Hepatocyte (in vitro differentiated cells): ENCODE results near the gene TENM4. TPM values are rescaled to one million over a fixed set of nuclear protein-coding genes. Genes with fewer than 3 reads are reported as not detected.

ENCODE experiments used
- DNase-seq: peaks from one replicate; pipeline ENCODE4 v3.0.0-alpha.2; 2016; ENCODE audit warnings: low spot score
- H2AFZ ChIP-seq: fragments of 200-600 bp; sonication (generic); 2 replicates; pipeline ENCODE4 v1.6.0; 2016; ENCODE audit warnings: antibody characterized with exemption, mild to moderate bottlenecking
- H3K27ac ChIP-seq: fragments of 200-600 bp; sonication (generic); 2 replicates; pipeline ENCODE4 v1.5.1; 2016; ENCODE audit warnings: mild to moderate bottlenecking
- H3K27me3 ChIP-seq: fragments of 200-600 bp; sonication (generic); 2 replicates; pipeline ENCODE4 v1.6.1; 2016
- H3K36me3 ChIP-seq: fragments of 200-600 bp; sonication (generic); replicated peaks from 2 replicates; pipeline ENCODE4 v1.5.1; 2016; ENCODE audit warnings: low read depth; ENCODE audit not compliant: insufficient read depth
- H3K4me1 ChIP-seq: fragments of 200-600 bp; sonication (generic); 2 replicates; pipeline ENCODE4 v1.5.1; 2016; ENCODE audit warnings: mild to moderate bottlenecking, moderate library complexity; ENCODE audit not compliant: insufficient read depth
- H3K4me2 ChIP-seq: fragments of 200-600 bp; sonication (generic); 2 replicates; pipeline ENCODE4 v1.6.0; 2016
- H3K4me3 ChIP-seq: fragments of 200-600 bp; sonication (generic); 2 replicates; pipeline ENCODE4 v1.5.1; 2016; ENCODE audit warnings: mild to moderate bottlenecking
- H3K79me2 ChIP-seq: fragments of 200-600 bp; sonication (generic); 2 replicates; pipeline ENCODE4 v1.6.0; 2017; ENCODE audit warnings: mild to moderate bottlenecking
- H3K9me2 ChIP-seq: fragments of 200-600 bp; sonication (generic); replicated peaks from 2 replicates; pipeline ENCODE4 v1.6.0; 2017; ENCODE audit warnings: mild to moderate bottlenecking; ENCODE audit not compliant: insufficient read depth
- H3K9me3 ChIP-seq: fragments of 200-600 bp; sonication (generic); 2 replicates; pipeline ENCODE4 v1.5.1; 2016; ENCODE audit warnings: low read depth, mild to moderate bottlenecking
- H4K20me1 ChIP-seq: fragments of 200-600 bp; sonication (generic); 2 replicates; pipeline ENCODE4 v1.6.0; 2016; ENCODE audit warnings: mild to moderate bottlenecking; ENCODE audit not compliant: insufficient read depth, poor library complexity, severe bottlenecking
- CTCF ChIP-seq: fragments of 200-600 bp; sonication (generic); IDR thresholded peaks from 2 replicates; pipeline ENCODE4 v1.5.1; 2016; ENCODE audit warnings: antibody characterized with exemption, mild to moderate bottlenecking; ENCODE audit not compliant: poor library complexity
- EZH2 ChIP-seq: fragments of 200-600 bp; sonication (generic); IDR thresholded peaks from 2 replicates; pipeline ENCODE4 v1.6.1; 2016; ENCODE audit warnings: antibody characterized with exemption, mild to moderate bottlenecking, borderline replicate concordance
- EZH2phosphoT487 ChIP-seq: fragments of 200-600 bp; sonication (generic); IDR thresholded peaks from one replicate; pipeline ENCODE4 v1.6.1; 2018; ENCODE audit warnings: antibody characterized with exemption, mild to moderate bottlenecking, low read depth, moderate library complexity; ENCODE audit not compliant: unreplicated experiment, severe bottlenecking
- WGBS: methylation state at CpG from one replicate; pipeline ENCODE4 v1.1.6; 2016; ENCODE audit warnings: low lambda C conversion rate; ENCODE audit errors: missing lambda C conversion rate; 5-methylcytosine and 5-hydroxymethylcytosine counted together
- polyA plus RNA-seq: library from polyadenylated mRNA; unstranded; fragments of >200 nt; fragmentation: Nextera tagmentation; extraction: Ambion mirVana; gene quantifications from 2 replicates; pipeline ENCODE4 v1.2.1, GENCODE V29; 2016
- total RNA-seq: library from RNA; depleted of rRNA; stranded (reverse); fragments of >200 nt; gene quantifications from 2 replicates; pipeline ENCODE4 v1.2.3, GENCODE V29; 2014

The TENM4 gene
- total and polyA plus RNA-seq, 2 experiments from 2014 or later: 18.4 to 18.7 TPM

DNA sequence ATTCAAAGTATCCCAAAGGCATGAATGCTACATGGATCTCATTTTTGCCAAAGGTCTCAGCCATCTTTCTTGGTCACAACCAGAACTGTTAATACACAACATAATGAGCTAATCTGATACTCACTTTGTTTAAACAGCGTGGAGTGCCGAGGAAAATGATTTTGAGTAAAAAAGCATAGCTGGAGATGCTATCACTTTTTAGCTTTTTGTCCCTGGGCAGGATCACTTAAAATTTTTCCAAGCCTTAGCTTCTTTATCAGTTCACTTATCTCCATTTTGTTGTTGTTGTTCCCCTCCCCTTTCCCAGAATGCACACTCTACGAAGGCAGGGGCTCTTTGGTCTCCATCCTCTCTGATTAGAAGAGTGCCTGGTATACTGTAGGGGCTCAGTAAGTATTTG, 636.8 kb downstream of the TENM4 start:
- TF ChIP-seq EZH2phosphoT487: no peak
- TF ChIP-seq CTCF: no peak
- TF ChIP-seq EZH2: no peak
- Histone ChIP-seq H3K27ac (no peak overlapping the region), H3K4me1 (peaks cover 38% of the 10 kb centered on the region), H2AFZ (no peak overlapping the region), H3K9me2 (no peaks in the 10 kb centered on the region), H4K20me1 (no peaks in the 10 kb centered on the region), H3K36me3 (no peaks in the 10 kb centered on the region), H3K27me3 (no peaks in the 10 kb centered on the region), H3K9me3 (no peaks in the 10 kb centered on the region), H3K4me2 (no peak overlapping the region), H3K79me2 (no peaks in the 10 kb centered on the region), H3K4me3 (no peak overlapping the region)
- DNase-seq: no peak
- 73% methylated on average over 3 of the region's 3 CpGs for WGBS

GRCh38 chr11:78802058-78802761, 638.6 kb downstream of the TENM4 start:
- Histone ChIP-seq H3K27me3 (no peaks in the 10 kb centered on the region), H3K79me2 (no peaks in the 10 kb centered on the region), H3K27ac (peak overlapping the region; percentile 81), H3K9me2 (no peaks in the 10 kb centered on the region), H2AFZ (no peak overlapping the region), H3K36me3 (no peaks in the 10 kb centered on the region), H3K4me3 (no peak overlapping the region), H3K9me3 (no peaks in the 10 kb centered on the region), H3K4me1 (peaks cover 36% of the 10 kb centered on the region), H4K20me1 (no peaks in the 10 kb centered on the region), H3K4me2 (peak overlapping the region; percentile 7)
- WGBS: 55% methylated on average over 11 of the region's 11 CpGs
- TF ChIP-seq CTCF (no peak), EZH2 (no peak), EZH2phosphoT487 (no peak)
- peak; percentile 28 for DNase-seq

GRCh38 chr11:78801161-78801884, 639.5 kb downstream of the TENM4 start:
- peaks cover 36% of the 10 kb centered on the region for H3K4me1 ChIP-seq
- H3K4me3 ChIP-seq: no peak overlapping the region
- H3K36me3 ChIP-seq: no peaks in the 10 kb centered on the region
- H3K27ac ChIP-seq: peak overlapping the region; percentile 81
- DNase-seq: peak; percentile 75
- H3K9me3 ChIP-seq: no peaks in the 10 kb centered on the region
- no peaks in the 10 kb centered on the region for H3K27me3 ChIP-seq
- peak overlapping the region; percentile 7 for H3K4me2 ChIP-seq
- H3K9me2 ChIP-seq: no peaks in the 10 kb centered on the region
- no peaks in the 10 kb centered on the region for H3K79me2 ChIP-seq
- no peak for TF ChIP-seq EZH2
- TF ChIP-seq CTCF: no peak
- no peak for TF ChIP-seq EZH2phosphoT487
- no peaks in the 10 kb centered on the region for H4K20me1 ChIP-seq
- WGBS: 4% methylated on average over 3 of the region's 3 CpGs
- no peak overlapping the region for H2AFZ ChIP-seq
